Measurements from ENCODE around the gene RNF133.

The RNF133 gene

GRCh38 chr7:122689346-122690109, 9.4 kb downstream of the RNF133 start:
- H3K4me1 ChIP-seq (ENCODE audit: low read length) = no peaks in the 10 kb centered on the region
- H3K4me2 ChIP-seq (ENCODE audit: low read depth, low read length) = no peak overlapping the region
- H3K4me3 ChIP-seq (ENCODE audit: low read length) = no peak overlapping the region
- no peaks in the 10 kb centered on the region for H3K27me3 ChIP-seq (replicated peaks; ENCODE audit: insufficient read depth, low read length)
- H3K9me3 ChIP-seq (replicated peaks; ENCODE audit: insufficient read depth, low read length) = no peaks in the 10 kb centered on the region
- no peaks in the 10 kb centered on the region for H3K9me2 ChIP-seq (replicated peaks; ENCODE audit: insufficient read depth, low read length)
- H3K36me3 ChIP-seq (replicated peaks; ENCODE audit: insufficient read depth, low read length) = 0 out of 2 replicates have a peak, but pooled peaks cover 5% of the 10 kb centered on the region
- TF ChIP-seq EZH2 (optimal IDR thresholded peaks at IDR 0.05; ENCODE audit: low read depth, low read length) = no peak
- TF ChIP-seq EZH2phosphoT487 (IDR thresholded peaks at IDR 0.05; ENCODE audit: low read length) = no peak
- no peak for TF ChIP-seq CTCF (IDR thresholded peaks at IDR 0.05; ENCODE audit: low read length)
- H4K20me1 ChIP-seq (ENCODE audit: insufficient read depth, low read length) = no peaks in the 10 kb centered on the region
- DNase-seq = no peak
- H3K79me2 ChIP-seq (ENCODE audit: low read length) = peaks cover 4% of the 10 kb centered on the region; the same call in 1 of the 2 replicates
- no peaks in the 10 kb centered on the region for H3F3A ChIP-seq (ENCODE audit: insufficient read depth, low read length)
- no peak overlapping the region for H3K27ac ChIP-seq (ENCODE audit: low read length)
- no peak overlapping the region for H2AFZ ChIP-seq (ENCODE audit: low read length)
- H3K9ac ChIP-seq (ENCODE audit: low read length) = no peak overlapping the region

GRCh38 chr7:122688400-122688998, 10.4 kb downstream of the RNF133 start:
- no peaks in the 10 kb centered on the region for H3F3A ChIP-seq (ENCODE audit: insufficient read depth, low read length)
- no peak overlapping the region for H3K9ac ChIP-seq (ENCODE audit: low read length)
- DNase-seq = no peak
- no peaks in the 10 kb centered on the region for H3K9me3 ChIP-seq (replicated peaks; ENCODE audit: insufficient read depth, low read length)
- no peaks in the 10 kb centered on the region for H3K4me1 ChIP-seq (ENCODE audit: low read length)
- no peak for TF ChIP-seq EZH2phosphoT487 (IDR thresholded peaks at IDR 0.05; ENCODE audit: low read length)
- TF ChIP-seq CTCF (IDR thresholded peaks at IDR 0.05; ENCODE audit: low read length) = no peak
- no peak for TF ChIP-seq EZH2 (optimal IDR thresholded peaks at IDR 0.05; ENCODE audit: low read depth, low read length)
- H4K20me1 ChIP-seq (ENCODE audit: insufficient read depth, low read length) = no peaks in the 10 kb centered on the region
- H2AFZ ChIP-seq (ENCODE audit: low read length) = no peak overlapping the region
- no peaks in the 10 kb centered on the region for H3K36me3 ChIP-seq (replicated peaks; ENCODE audit: insufficient read depth, low read length)
- H3K27ac ChIP-seq (ENCODE audit: low read length) = no peak overlapping the region
- H3K9me2 ChIP-seq (replicated peaks; ENCODE audit: insufficient read depth, low read length) = no peaks in the 10 kb centered on the region
- H3K4me2 ChIP-seq (ENCODE audit: low read depth, low read length) = no peak overlapping the region
- peaks cover 4% of the 10 kb centered on the region; the same call in 1 of the 2 replicates for H3K79me2 ChIP-seq (ENCODE audit: low read length)
- H3K27me3 ChIP-seq (replicated peaks; ENCODE audit: insufficient read depth, low read length) = no peaks in the 10 kb centered on the region
- no peak overlapping the region for H3K4me3 ChIP-seq (ENCODE audit: low read length)

- TF ChIP-seq EZH2phosphoT487 (IDR thresholded peaks at IDR 0.05; ENCODE audit: low read length) (no peak), CTCF (IDR thresholded peaks at IDR 0.05; ENCODE audit: low read length) (no peak)
- Histone ChIP-seq H3K27ac (ENCODE audit: low read length) (no peak overlapping the region), H3F3A (ENCODE audit: insufficient read depth, low read length) (no peaks in the 10 kb centered on the region), H3K36me3 (replicated peaks; ENCODE audit: insufficient read depth, low read length) (no peaks in the 10 kb centered on the region), H4K20me1 (ENCODE audit: insufficient read depth, low read length) (no peaks in the 10 kb centered on the region), H2AFZ (ENCODE audit: low read length) (no peak overlapping the region), H3K9ac (ENCODE audit: low read length) (no peak overlapping the region), H3K4me2 (ENCODE audit: low read depth, low read length) (no peak overlapping the region), H3K79me2 (ENCODE audit: low read length) (peaks cover 5% of the 10 kb centered on the region; the same call in 1 of the 2 replicates), H3K4me3 (ENCODE audit: low read length) (no peak overlapping the region), H3K9me3 (replicated peaks; ENCODE audit: insufficient read depth, low read length) (no peaks in the 10 kb centered on the region), H3K27me3 (replicated peaks; ENCODE audit: insufficient read depth, low read length) (no peaks in the 10 kb centered on the region), H3K9me2 (replicated peaks; ENCODE audit: insufficient read depth, low read length) (no peaks in the 10 kb centered on the region), H3K4me1 (ENCODE audit: low read length) (no peaks in the 10 kb centered on the region)
- no peak for DNase-seq
Measured at GRCh38 chr7:122686360-122686878, 12.5 kb downstream of the RNF133 start.
